ENCODE data around the gene CARMIL1.

DNA sequence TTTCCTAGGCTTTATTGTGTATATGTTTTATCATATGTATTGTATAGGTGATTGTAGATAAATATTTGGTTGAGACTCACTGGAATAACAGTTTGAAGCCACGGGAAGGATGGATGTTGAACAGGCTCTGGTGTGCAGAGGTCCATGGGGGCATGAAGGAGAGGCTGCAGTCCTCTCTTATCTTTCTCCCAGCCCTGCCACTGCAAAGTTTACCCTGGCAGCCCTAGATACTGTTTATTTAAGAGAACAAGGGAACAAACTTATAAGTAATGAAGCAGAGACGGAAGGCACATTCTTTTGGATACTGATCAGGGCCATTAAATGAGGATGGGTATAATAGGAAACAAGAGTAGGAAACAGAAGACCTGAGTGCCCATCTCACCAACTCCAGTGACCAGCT, 269.3 kb downstream of the CARMIL1 start:
- TF ChIP-seq CTCF (IDR thresholded peaks at IDR 0.05; ENCODE audit: insufficient read depth, low read depth, low read length) (no peak), EZH2 (IDR thresholded peaks at IDR 0.05; ENCODE audit: insufficient read depth, low read length) (no peak)

Measured in astrocyte (in vitro differentiated cells and primary cell).